CD4-positive, CD25-positive, alpha-beta regulatory T cell (primary cell): ENCODE results near the gene AWAT1. TPM values are rescaled to one million over a fixed set of nuclear protein-coding genes. Genes with fewer than 3 reads are reported as not detected.
A peak's percentile ranks its signal among the peaks of the same experiment; 100 is the strongest.

ENCODE experiments used
- ATAC-seq, 2 donors: fragments of 150-1000 bp; cut with Tn5 transposase; one replicate each; pipeline ENCODE4 v1.10.0; 2021; ENCODE audit warnings: low read depth in 2 of 2, moderate number of reproducible peaks in 2 of 2, moderate library complexity in 1 of 2
- DNase-seq, 3 donors: peaks; one replicate each; pipeline versions ENCODE4 v3.0.0 to v3.0.0-alpha.2; 2012 to 2022; ENCODE audit warnings: mixed read lengths in 1 of 3
- H3K27ac ChIP-seq: one replicate; pipeline ENCODE4 v1.7.0; 2013; ENCODE audit warnings: mild to moderate bottlenecking, low read length; ENCODE audit not compliant: insufficient read depth, poor library complexity, severe bottlenecking
- H3K27me3 ChIP-seq: one replicate; pipeline ENCODE4 v1.7.0; 2013; ENCODE audit warnings: low read length; ENCODE audit not compliant: control insufficient read depth, insufficient read depth
- H3K36me3 ChIP-seq: one replicate; pipeline ENCODE4 v1.7.0; 2013; ENCODE audit warnings: mild to moderate bottlenecking, low read length, moderate library complexity; ENCODE audit not compliant: control insufficient read depth, insufficient read depth
- H3K4me1 ChIP-seq: 2 replicates; pipeline ENCODE4 v1.7.0; 2013; ENCODE audit warnings: mild to moderate bottlenecking, low read length; ENCODE audit not compliant: insufficient read depth, control insufficient read depth, poor library complexity, severe bottlenecking
- H3K4me3 ChIP-seq: one replicate; pipeline ENCODE4 v1.7.0; 2013; ENCODE audit warnings: low read depth, mild to moderate bottlenecking, low read length, moderate library complexity
- H3K9me3 ChIP-seq, 2 experiments: 1 replicate in 1 of 2; 2 replicates in 1 of 2; pipeline ENCODE4 v1.7.0; 2013; ENCODE audit warnings: low read length in 2 of 2, mild to moderate bottlenecking in 1 of 2, moderate library complexity in 1 of 2; ENCODE audit not compliant: control insufficient read depth in 2 of 2
- H3K27ac Mint-ChIP-seq, 3 donors: one replicate each; pipeline ENCODE4 v1.8.0; 2020 to 2022; ENCODE audit warnings: mild to moderate bottlenecking in 3 of 3, mixed read lengths in 3 of 3, moderate library complexity in 2 of 3
- H3K27me3 Mint-ChIP-seq: one replicate; pipeline ENCODE4 v1.8.0; 2022; ENCODE audit warnings: mild to moderate bottlenecking, mixed read lengths
- H3K36me3 Mint-ChIP-seq: one replicate; pipeline ENCODE4 v1.8.0; 2020; ENCODE audit warnings: mixed read lengths
- H3K4me1 Mint-ChIP-seq, 4 donors: one replicate each; pipeline ENCODE4 v1.8.0; 2020 to 2022; ENCODE audit warnings: mixed read lengths in 4 of 4, mild to moderate bottlenecking in 1 of 4
- H3K4me3 Mint-ChIP-seq, 4 donors: one replicate each; pipeline ENCODE4 v1.8.0; 2020 to 2022; ENCODE audit warnings: mild to moderate bottlenecking in 4 of 4, mixed read lengths in 4 of 4, moderate library complexity in 3 of 4
- H3K9me3 Mint-ChIP-seq, 7 donors: one replicate each; pipeline ENCODE4 v1.8.0; 2020 to 2022; ENCODE audit warnings: mixed read lengths in 7 of 7, mild to moderate bottlenecking in 3 of 7, moderate library complexity in 2 of 7
- polyA plus RNA-seq, 4 donors: library from polyadenylated mRNA; unstranded; fragments of 300-500 nt; fragmentation: Illumina TruSeq; gene quantifications; one replicate each; pipeline ENCODE4 v1.2.3, GENCODE V29; 2021
- total RNA-seq: library from RNA; stranded (reverse); gene quantifications from one replicate; pipeline ENCODE4 v1.2.3, GENCODE V29; 2022

The AWAT1 gene
- total and polyA plus RNA-seq, 5 donors from 2014 or later = not detected

DNA sequence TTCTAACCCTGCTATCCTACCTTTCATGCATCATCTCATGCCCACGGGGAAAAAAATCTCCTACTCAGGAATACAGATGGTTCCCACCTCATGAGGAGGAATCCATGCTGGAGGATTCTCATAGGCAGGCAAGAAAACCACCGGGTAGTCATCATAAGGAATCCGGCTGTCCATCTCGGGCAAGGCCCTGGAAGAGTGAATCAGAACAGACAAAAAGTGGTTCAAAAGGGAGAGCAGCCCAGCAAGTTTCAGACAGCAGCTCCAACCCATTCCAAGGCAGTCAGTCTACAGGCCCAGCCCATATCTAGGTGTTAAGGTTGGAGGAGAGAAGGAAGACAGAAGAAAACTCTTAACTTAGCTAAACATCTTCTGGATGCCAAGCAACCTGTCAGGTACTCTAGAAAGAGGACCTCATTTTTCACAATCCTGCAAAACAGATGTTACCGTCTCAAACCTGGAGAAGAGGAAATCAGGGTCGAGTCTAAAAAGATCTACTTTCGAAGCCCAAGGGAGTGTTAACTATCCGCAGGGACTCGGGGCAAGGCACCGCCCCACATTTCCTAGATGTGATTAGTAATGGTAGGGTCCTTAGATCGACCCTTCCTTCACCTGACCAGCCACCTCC lies 54.8 kb downstream of the AWAT1 start:
- Mint-ChIP-seq H3K36me3 (peaks cover 8% of the 10 kb centered on the region), H3K4me1 (peaks cover 5 to 27% (median 11%) of the 10 kb centered on the region in 4 donors), H3K9me3 (no peaks in the 10 kb centered on the region), H3K4me3 (peak overlapping the region; percentile 89 to 97 (median 91)), H3K27ac (peak overlapping the region; percentile 74 to 87 (median 86)), H3K27me3 (no peaks in the 10 kb centered on the region)
- DNase-seq = no peak
- H3K36me3 ChIP-seq = peaks cover 11% of the 10 kb centered on the region
- H3K4me3 ChIP-seq = peak overlapping the region; percentile 75
- H3K27me3 ChIP-seq = no peaks in the 10 kb centered on the region
- no peaks in the 10 kb centered on the region for H3K9me3 ChIP-seq
- peak overlapping the region; percentile 63 for H3K27ac ChIP-seq
- ATAC-seq = no peak
- peaks cover 3% of the 10 kb centered on the region for H3K4me1 ChIP-seq

Other genes starting within 250 kb of the AWAT1 start
- not detected for gene AWAT2, start 184.7 kb upstream of the AWAT1 start, total RNA-seq
- not detected for gene AWAT2, start 184.7 kb upstream of the AWAT1 start, polyA plus RNA-seq
- gene OTUD6A, start 172.2 kb upstream of the AWAT1 start, total RNA-seq = not detected
- gene OTUD6A, start 172.2 kb upstream of the AWAT1 start, polyA plus RNA-seq = not detected
- 64.0 TPM for gene IGBP1, start 101.2 kb upstream of the AWAT1 start, total RNA-seq
- 10 to 100 TPM; 75.9 to 91.3 (median 81.6) TPM for gene IGBP1, start 101.2 kb upstream of the AWAT1 start, polyA plus RNA-seq
- gene DGAT2L6, start 57.2 kb upstream of the AWAT1 start, total RNA-seq = not detected
- gene DGAT2L6, start 57.2 kb upstream of the AWAT1 start, polyA plus RNA-seq = not detected
- 0.39 TPM for gene P2RY4, start 25.5 kb downstream of the AWAT1 start, total RNA-seq
- gene P2RY4, start 25.5 kb downstream of the AWAT1 start, polyA plus RNA-seq = not detected
- gene ARR3, start 33.7 kb downstream of the AWAT1 start, total RNA-seq = not detected
- not detected for gene ARR3, start 33.7 kb downstream of the AWAT1 start, polyA plus RNA-seq
- not detected for gene RAB41, start 47.5 kb downstream of the AWAT1 start, total RNA-seq
- gene RAB41, start 47.5 kb downstream of the AWAT1 start, polyA plus RNA-seq = under 1 TPM in 1 of 4 donors, not detected in 3; 0.37 TPM
- 18.7 TPM for gene PDZD11, start 55.3 kb downstream of the AWAT1 start, total RNA-seq
- 10 to 100 TPM; 53.7 to 84.3 (median 64.4) TPM for gene PDZD11, start 55.3 kb downstream of the AWAT1 start, polyA plus RNA-seq
- 0.42 TPM for gene KIF4A, start 55.4 kb downstream of the AWAT1 start, total RNA-seq
- 1 to 10 TPM in 1 of 4 donors, under 1 TPM in 3; 0.34 to 1.2 (median 0.55) TPM for gene KIF4A, start 55.4 kb downstream of the AWAT1 start, polyA plus RNA-seq
- not detected for gene GDPD2, start 188.7 kb downstream of the AWAT1 start, total RNA-seq
- gene GDPD2, start 188.7 kb downstream of the AWAT1 start, polyA plus RNA-seq = not detected
- 20.7 TPM for gene DLG3, start 210.2 kb downstream of the AWAT1 start, total RNA-seq
- 1 to 10 TPM; 7.3 to 9.7 (median 9.1) TPM for gene DLG3, start 210.2 kb downstream of the AWAT1 start, polyA plus RNA-seq